ENCODE results near the gene MDN1.

- TF ChIP-seq POLR2A (IDR thresholded peaks at IDR 0.05) = no peak
- TF ChIP-seq CTCF (IDR thresholded peaks at IDR 0.05) = no peak
- no peak for TF ChIP-seq POLR2AphosphoS5 (IDR thresholded peaks at IDR 0.05)
Observed at GRCh38 chr6:89615882-89616281, 203.7 kb downstream of the MDN1 start.
